Astrocyte of the spinal cord (primary cell): ENCODE results near the gene KCNK16.

Experiments used
- DNase-seq: peaks from one replicate; pipeline ENCODE4 v3.0.0; 2011; ENCODE audit warnings: low read depth, low spot score
- H3K4me3 ChIP-seq: 2 replicates; pipeline ENCODE4 v1.5.1; 2011; ENCODE audit warnings: low read depth, mild to moderate bottlenecking, low read length, moderate library complexity
- CTCF ChIP-seq: IDR thresholded peaks from 2 replicates; pipeline ENCODE4 v1.5.1; 2012; ENCODE audit warnings: low read depth, mild to moderate bottlenecking, low read length, inconsistent platforms
- in situ Hi-C: cut with HindIII; loops from 2 replicates; pipeline ENCODE4 v1.10.0; 2017; ENCODE audit warnings: low sequenced_read_pairs

The KCNK16 gene

GRCh38 chr6:39302669-39303424, 19.7 kb downstream of the KCNK16 start:
- peak; percentile 43 for DNase-seq
- in situ Hi-C loops = no loop called here
- H3K4me3 ChIP-seq = no peak overlapping the region
- TF ChIP-seq CTCF = peak; percentile 81

GRCh38 chr6:39302011-39302410, 20.5 kb downstream of the KCNK16 start:
- TF ChIP-seq CTCF = no peak
- in situ Hi-C loops = no loop called here
- DNase-seq = no peak
- H3K4me3 ChIP-seq = no peak overlapping the region

GRCh38 chr6:39301606-39302005, 20.9 kb downstream of the KCNK16 start:
- in situ Hi-C loops = no loop called here
- no peak for DNase-seq

DNA sequence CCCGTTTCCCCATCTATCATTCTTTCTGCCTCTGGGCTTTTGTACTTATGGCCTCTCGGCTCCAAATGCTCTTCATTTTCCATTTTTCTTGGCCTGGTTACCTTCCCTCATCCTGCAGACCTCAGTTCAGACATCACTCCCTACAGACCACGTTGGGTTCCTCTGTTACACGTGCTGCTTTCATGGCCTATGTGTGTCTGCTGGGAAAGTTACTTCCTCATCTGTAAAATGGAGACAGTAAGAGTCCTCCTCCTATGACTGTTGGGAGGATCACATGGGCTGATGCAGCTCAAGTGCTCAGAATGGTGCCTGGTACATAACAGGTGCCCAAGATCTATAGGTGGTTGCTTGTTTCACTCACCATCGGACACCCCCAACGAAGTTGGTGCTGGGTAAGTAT, 21.8 kb downstream of the KCNK16 start:
- H3K4me3 ChIP-seq = no peak overlapping the region
- in situ Hi-C loops = no loop called here
- no peak for DNase-seq
- TF ChIP-seq CTCF = no peak

More at GRCh38 chr6:39301606-39302005, 20.9 kb downstream of the KCNK16 start:
- no peak overlapping the region for H3K4me3 ChIP-seq
- TF ChIP-seq CTCF = peak; percentile 32

GRCh38 chr6:39298061-39298460, 24.4 kb downstream of the KCNK16 start:
- in situ Hi-C loops = no loop called here
- no peak for DNase-seq
- TF ChIP-seq CTCF = no peak
- no peak overlapping the region for H3K4me3 ChIP-seq

DNA sequence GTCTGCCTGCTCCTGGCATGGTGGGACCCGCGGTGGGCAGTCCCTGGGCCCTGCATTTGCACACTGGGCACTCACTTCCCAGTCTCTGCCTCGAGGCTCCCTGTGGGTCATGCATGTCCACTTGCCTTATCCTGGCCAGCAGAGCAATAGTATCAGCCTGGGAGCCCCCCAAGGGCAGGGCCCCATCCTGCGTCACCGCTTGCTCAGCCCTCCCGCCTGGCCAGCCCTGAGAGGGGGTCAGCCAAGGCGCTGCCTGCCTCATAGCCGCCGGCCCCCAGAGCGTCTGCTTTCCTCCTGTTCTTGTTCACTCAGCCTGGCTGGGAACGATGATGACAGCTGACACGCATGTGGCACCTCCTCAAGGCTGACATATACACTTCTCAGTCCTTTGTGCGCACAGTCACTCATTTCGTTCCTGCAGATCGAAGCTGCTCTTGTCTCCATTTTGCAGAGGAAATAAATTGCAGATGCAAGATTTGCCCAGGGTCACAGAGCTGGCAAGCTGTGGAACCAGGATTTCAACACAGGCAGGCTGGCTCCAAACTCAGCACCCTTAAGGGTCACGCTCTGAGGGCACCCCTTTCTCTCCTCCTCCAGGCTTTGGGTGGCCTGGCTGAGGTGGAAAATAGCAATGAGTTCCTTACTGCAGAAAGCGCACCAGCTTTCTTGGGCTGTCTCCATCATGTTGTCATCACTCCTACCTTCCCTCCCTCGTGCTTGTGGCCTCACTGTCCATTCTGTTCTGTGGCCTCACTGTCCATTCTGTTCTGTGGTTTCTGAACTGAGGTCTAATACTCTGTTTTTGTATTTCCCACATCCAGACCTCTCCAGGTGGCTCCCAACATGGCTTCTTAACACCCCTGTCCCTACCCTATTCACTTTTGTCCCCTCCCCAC, 25.5 kb downstream of the KCNK16 start:
- DNase-seq = no peak
- no peak overlapping the region for H3K4me3 ChIP-seq
- in situ Hi-C loops = no loop called here
- TF ChIP-seq CTCF = no peak
